ENCODE results near the gene SFSWAP.
"Not testable (repeated sequence)": the region's sequence is repeated elsewhere in the genome, so short reads cannot be mapped to it uniquely, and the experiment has no call there.

The SFSWAP gene

DNA sequence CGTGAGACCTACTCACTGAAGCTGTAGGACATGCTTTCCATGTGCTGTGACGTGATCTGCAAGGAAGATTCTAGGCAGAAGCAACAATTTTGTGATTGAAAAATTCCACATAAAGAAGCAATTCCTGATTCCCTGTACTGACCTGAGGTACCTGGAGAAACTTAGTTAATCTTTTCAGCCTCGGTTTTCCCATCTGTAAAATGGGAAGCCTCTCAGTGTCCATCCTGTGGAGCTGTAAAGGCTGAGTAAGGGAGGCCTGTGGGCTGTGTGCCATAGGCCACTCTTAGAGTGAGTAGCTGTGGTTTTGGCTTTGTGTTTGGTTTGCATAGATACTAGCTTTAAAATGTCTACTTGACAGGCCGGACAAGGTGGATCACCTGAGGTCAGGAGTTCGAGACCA, 50.7 kb downstream of the SFSWAP start:
- DNase-seq, result no peak

GRCh38 chr12:131764738-131765137, 53.8 kb downstream of the SFSWAP start:
- DNase-seq, result no peak

- DNase-seq, result no peak
These were observed 55.1 kb downstream of the SFSWAP start for GRCh38 chr12:131765961-131766360.

DNA sequence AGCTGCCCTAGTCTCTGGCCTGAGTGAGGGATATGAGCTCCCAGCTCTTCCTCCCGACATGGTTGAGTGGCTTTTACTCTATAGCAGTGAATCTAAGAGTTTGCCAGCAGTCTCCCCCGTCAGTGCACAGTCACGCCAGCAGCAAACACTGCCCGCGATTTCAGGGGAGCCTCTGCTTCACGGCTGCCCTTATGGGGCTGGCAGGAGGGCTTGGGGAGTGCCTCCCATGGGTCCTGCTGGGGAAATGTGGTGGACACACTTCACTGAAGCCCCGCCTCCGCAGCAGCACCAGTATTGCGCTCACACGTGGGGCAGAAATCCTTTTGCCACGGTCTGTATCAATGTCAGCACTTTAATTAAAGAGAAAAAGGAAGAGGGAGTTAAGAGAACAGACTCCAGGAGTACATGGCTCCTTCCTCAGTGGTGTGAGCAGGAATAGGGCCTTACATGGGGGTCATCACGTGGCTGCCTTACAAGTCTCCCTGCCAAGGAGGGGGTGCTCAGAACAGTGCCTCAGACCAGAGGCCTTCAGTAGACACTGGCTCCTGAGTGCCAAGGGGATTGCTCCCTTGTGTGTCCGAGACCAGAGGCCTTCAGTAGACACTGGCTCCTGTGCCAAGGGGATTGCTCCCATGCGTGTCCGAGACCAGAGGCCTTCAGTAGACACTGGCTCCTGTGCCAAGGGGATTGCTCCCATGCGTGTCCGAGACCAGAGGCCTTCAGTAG, 55.7 kb downstream of the SFSWAP start:
- no peak for DNase-seq

- DNase-seq, result no peak
These were observed 59.2 kb downstream of the SFSWAP start for GRCh38 chr12:131770120-131770519.

- no peak for DNase-seq
These were observed 61.1 kb downstream of the SFSWAP start for GRCh38 chr12:131771965-131772364.

GRCh38 chr12:131773582-131774221, 62.8 kb downstream of the SFSWAP start:
- no peak for DNase-seq

DNA sequence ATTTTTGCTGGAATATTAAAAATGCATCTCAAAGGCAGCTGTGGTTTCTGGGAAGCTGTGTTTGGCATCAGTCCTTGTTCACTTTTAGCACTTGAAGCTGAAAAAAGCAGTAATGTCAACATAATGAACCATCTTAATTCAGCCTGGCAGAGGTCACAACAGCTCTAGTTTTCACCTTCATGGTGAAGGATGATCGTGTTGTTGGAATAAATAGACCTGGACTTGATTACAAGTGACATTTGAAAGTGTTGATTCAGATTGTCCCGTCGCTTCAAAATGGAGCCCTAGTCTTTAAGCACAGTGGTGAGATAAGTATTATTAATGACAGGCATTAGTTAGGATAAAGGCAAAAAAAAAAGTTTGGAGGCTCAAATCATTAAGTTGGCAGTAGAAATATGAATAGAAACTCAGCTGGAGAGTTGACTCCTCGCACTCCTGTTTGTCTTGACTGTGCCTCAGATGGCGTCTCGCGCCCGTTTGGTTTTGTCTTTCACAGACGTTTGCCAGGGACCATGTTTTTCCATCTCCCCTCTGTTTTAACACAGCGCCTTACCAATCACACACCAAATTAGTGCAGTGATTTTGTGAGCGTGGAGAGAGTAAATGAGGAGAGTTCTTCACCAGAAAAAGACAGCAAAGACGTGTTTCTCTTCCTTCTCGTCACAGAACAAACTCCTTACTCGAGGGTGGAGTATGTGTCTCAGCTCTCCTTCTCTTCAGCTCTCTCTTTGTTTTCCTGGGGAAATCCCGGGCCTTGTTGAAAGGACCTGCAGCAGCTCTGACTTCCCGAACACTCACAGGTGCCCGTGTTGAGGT, 63.9 kb downstream of the SFSWAP start:
- no peak for DNase-seq

- DNase-seq, result no peak
These were observed 64.7 kb downstream of the SFSWAP start for GRCh38 chr12:131775392-131776236.

GRCh38 chr12:131776237-131776889, 65.5 kb downstream of the SFSWAP start:
- no peak for DNase-seq

GRCh38 chr12:131777269-131777668, 66.4 kb downstream of the SFSWAP start:
- not testable (repeated sequence) for DNase-seq

DNA sequence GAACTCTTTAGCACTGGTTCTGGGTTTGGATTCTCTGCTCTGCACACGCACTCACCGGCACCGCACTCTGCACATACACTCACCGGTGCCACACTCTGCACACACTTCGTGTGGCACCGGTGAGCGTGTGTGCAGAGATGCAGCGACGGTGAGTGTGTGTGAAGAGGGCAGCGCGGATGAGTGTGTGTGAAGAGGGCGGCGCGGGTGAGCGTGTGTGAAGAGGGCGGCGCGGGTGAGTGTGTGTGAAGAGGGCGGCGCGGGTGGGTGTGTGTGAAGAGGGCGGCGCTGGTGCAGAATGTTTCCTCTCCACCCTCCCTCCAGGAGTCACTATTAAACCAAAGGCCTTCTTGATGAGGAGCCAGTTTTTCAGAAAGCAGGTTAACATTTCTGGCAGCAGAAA, 68.1 kb downstream of the SFSWAP start:
- no peak for DNase-seq

GRCh38 chr12:131782061-131782460, 71.2 kb downstream of the SFSWAP start:
- no peak for DNase-seq

DNA sequence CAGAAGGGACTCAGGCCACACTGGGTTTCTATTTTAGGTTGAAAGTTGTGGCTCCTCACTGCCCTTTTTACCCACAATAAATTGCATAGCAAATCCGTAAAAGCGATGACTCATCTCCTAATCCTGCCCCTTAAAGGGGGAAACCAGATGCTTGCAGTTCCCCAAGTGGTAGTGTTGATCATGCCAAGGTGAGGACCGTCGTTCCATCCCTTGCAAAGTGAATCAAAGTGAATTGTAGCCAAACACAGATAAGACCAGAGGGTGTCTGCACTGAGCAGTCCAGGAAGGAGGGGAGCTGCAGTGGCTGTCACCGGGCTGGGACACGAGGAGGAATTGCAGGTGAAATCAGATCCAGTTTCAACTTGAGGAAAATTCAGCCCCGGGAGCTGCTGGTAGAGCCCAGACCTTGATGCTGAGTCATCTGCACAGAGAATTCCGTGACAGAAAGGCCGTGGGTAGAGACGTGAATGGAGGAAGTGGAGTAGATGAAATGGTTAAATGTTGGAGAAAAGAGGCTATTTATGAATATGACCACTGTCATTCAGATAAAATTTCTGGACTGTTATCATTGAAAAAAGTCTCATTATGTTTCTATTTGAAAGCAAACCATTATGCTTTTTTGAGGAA, 73.1 kb downstream of the SFSWAP start:
- peak; percentile 71 for DNase-seq

GRCh38 chr12:131784909-131785762, 74.2 kb downstream of the SFSWAP start:
- DNase-seq, result peak; percentile 40

GRCh38 chr12:131785763-131786330, 75.0 kb downstream of the SFSWAP start:
- DNase-seq, result no peak

- DNase-seq, result no peak
These were observed 75.4 kb downstream of the SFSWAP start for GRCh38 chr12:131786331-131786730.

DNA sequence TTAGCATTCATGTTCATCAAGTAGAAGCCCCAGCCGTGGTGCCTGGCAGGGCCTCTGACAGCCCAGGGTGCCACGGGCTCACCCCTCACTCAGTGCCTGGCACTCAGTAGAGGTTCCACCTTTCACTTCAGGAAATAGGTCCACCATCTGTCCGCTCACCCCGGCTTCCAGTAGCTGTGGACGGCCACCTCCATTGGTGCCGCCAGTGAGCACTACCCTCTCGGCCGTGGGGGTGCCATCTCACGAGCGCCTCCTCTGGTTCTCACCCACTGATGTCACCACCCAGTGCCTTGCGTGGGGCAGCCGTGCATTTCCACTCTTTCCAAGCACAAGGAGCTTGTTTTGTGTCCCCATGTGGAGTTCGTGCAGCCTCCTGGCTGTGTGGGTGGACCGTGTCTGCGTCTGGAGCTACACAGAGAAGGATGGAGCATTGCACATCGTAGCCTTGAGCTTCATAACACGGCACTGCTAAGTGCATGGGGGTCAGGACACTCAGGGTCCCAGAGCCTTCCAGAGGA, 76.3 kb downstream of the SFSWAP start:
- no peak for DNase-seq

DNA sequence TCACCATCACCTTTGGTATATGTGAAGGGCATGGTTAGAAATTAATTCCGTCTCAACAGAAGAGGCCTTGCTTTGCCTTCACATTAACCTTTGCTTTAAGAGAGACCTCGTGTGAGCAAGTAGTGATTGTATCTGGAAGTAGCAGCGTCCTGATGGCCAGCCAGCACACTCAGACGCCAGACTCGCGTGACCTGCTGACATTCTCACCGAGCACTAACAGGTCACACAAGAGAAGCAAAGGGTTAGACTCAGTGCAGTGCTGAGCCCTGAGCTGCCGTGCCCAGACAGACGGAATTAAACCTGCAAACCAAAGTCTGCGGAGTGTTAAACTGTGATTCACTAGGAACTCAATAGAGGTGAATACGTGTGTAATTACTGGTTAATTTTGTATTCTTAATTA, 77.2 kb downstream of the SFSWAP start:
- no peak for DNase-seq

- no peak for DNase-seq
These were observed 78.7 kb downstream of the SFSWAP start for GRCh38 chr12:131789638-131790037.

Data from fibroblast of skin of scalp (primary cell).